Type B pancreatic cell (in vitro differentiated cells): ENCODE data around the gene CNN1. TPM values are rescaled to one million over a fixed set of nuclear protein-coding genes. Genes with fewer than 3 reads are reported as not detected.

Experiments used
- DNase-seq: peaks from one replicate; pipeline ENCODE4 v3.0.0; 2021; ENCODE audit warnings: mixed read lengths; ENCODE audit not compliant: unreplicated experiment; ENCODE audit errors: extremely low spot score
- H3K27ac Mint-ChIP-seq: 2 replicates; pipeline ENCODE4 v1.8.0; 2021; ENCODE audit warnings: mild to moderate bottlenecking, mixed read lengths
- H3K27me3 Mint-ChIP-seq: 2 replicates; pipeline ENCODE4 v1.8.0; 2021; ENCODE audit warnings: mixed read lengths
- H3K36me3 Mint-ChIP-seq: 2 replicates; pipeline ENCODE4 v1.8.0; 2021; ENCODE audit warnings: mixed read lengths
- H3K4me1 Mint-ChIP-seq: one replicate; pipeline ENCODE4 v1.8.0; 2021; ENCODE audit warnings: mixed read lengths; ENCODE audit not compliant: unreplicated experiment
- H3K4me3 Mint-ChIP-seq: 2 replicates; pipeline ENCODE4 v1.8.0; 2021; ENCODE audit warnings: mild to moderate bottlenecking, mixed read lengths
- H3K9me3 Mint-ChIP-seq: 2 replicates; pipeline ENCODE4 v1.8.0; 2021; ENCODE audit warnings: mixed read lengths
- CTCF ChIP-seq: fragments of 200-600 bp; sonication (generic); conservative IDR thresholded peaks from 2 replicates; pipeline ENCODE4 v1.5.0; 2021; ENCODE audit warnings: antibody characterized with exemption, mild to moderate bottlenecking
- total RNA-seq: library from RNA; stranded (reverse); gene quantifications from 2 replicates; pipeline ENCODE4 v1.2.1, GENCODE V29; 2021; ENCODE audit warnings: low replicate concordance

The CNN1 gene
- total RNA-seq, 1 donor from 2014 or later, result 7.9 TPM

DNA sequence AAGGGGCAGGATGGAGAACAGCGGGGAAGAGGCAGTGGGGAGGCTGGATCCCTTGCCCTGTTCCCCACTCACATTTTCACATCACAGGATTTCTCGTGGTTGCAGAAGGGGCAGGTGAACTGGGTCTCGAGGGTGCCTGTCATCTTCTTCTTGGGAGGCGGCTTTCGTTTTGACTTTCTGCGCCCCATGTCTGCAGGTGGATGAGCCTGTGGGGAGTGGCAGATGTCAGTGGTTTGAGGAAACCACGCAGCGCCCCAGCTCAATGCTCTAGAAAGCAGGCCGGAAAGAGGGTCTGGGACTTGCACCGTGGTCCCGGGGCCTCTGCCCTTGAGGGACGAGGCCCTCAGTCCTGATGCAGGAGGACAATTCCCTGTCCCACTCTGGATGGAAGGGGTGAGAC is 15.5 kb downstream of the CNN1 start:
- Mint-ChIP-seq H3K36me3 (peaks cover 6% of the 10 kb centered on the region), H3K9me3 (no peaks in the 10 kb centered on the region), H3K4me3 (no peak overlapping the region), H3K4me1 (peaks cover 15% of the 10 kb centered on the region), H3K27ac (no peak overlapping the region), H3K27me3 (no peaks in the 10 kb centered on the region)
- no peak for DNase-seq
- no peak for TF ChIP-seq CTCF

- peaks cover 8% of the 10 kb centered on the region for H3K36me3 Mint-ChIP-seq
- DNase-seq, result no peak
- no peaks in the 10 kb centered on the region for H3K9me3 Mint-ChIP-seq
- no peaks in the 10 kb centered on the region for H3K27me3 Mint-ChIP-seq
- peaks cover 20% of the 10 kb centered on the region for H3K4me1 Mint-ChIP-seq
- H3K27ac Mint-ChIP-seq, result no peak overlapping the region
- H3K4me3 Mint-ChIP-seq, result peak overlapping the region; percentile 66
- TF ChIP-seq CTCF, result no peak
Measured at GRCh38 chr19:11555246-11555645, 16.6 kb downstream of the CNN1 start.

GRCh38 chr19:11556634-11557420 is 18.2 kb downstream of the CNN1 start:
- Mint-ChIP-seq H3K4me1 (peaks cover 26% of the 10 kb centered on the region), H3K27ac (no peak overlapping the region), H3K4me3 (peak overlapping the region; percentile 60), H3K9me3 (no peaks in the 10 kb centered on the region), H3K27me3 (no peaks in the 10 kb centered on the region), H3K36me3 (peaks cover 8% of the 10 kb centered on the region)
- no peak for DNase-seq
- TF ChIP-seq CTCF, result no peak

DNA sequence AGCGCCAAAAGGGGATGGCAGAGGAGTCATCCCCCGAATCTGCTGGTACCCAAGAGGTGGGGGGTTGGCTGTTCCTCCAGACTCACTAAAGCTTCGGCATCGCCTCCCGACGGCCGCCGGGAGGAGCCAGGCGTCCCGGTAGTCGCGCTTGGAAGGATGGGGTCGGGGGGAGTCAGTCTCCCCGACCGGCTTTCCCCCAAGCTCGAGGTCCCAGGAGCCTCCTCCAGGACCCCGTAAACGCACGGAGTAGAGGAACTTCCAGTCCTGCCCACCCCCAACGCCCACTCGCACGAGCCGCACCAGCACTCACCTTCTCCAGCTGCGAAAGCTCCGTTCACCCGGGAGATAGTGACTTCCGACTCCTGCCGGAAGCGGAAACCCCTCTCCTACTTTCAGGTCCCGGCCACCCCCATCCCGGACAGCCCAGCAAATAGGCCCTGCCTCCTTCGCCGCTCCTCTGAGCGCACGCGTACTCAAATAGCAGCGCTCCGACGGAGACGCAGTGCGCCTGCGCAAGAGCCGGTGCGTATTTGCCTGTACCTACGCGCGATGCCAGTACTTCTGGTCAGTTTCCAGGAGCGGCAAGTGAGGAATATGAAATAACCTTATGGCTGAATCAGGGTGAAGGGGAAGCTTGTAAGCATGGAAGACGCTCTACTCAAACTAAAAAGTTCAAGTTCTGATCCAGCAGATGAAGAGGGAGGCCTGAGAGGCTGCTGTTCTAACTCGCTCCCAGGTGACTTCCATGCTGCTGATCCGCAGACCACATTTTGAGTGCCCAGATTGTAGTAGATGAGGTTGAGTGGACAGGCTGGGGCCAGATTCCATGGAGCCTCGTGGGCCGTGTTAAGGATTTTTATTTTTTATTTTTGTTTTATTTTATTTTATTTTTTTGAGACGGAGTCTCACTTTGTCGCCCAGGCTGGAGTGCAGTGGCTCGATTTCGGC is 20.5 kb downstream of the CNN1 start, which contains the start of gene ELOF1:
ELOF1 (minus strand) TSS at position 350 of the 948 bp plus-strand sequence. CDS start 4,883 bp downstream, outside the sequence.
- Mint-ChIP-seq H3K27me3 (no peaks in the 10 kb centered on the region), H3K4me3 (peak within 1 kb of the TSS; percentile 99), H3K9me3 (no peaks in the 10 kb centered on the region), H3K27ac (peak within 1 kb of the TSS; percentile 92), H3K4me1 (peaks cover 26% of the 10 kb centered on the region), H3K36me3 (peaks cover 8% of the 10 kb centered on the region)
- peak; percentile 32 for TF ChIP-seq CTCF
- DNase-seq, result peak; percentile 97

GRCh38 chr19:11560404-11561051 is 21.9 kb downstream of the CNN1 start:
- Mint-ChIP-seq H3K36me3 (peaks cover 7% of the 10 kb centered on the region), H3K27me3 (no peaks in the 10 kb centered on the region), H3K4me3 (peak overlapping the region; percentile 87), H3K27ac (peak overlapping the region; percentile 75), H3K9me3 (no peaks in the 10 kb centered on the region), H3K4me1 (peaks cover 26% of the 10 kb centered on the region)
- no peak for DNase-seq
- TF ChIP-seq CTCF, result peak; percentile 79
